Left lung (tissue), 10 donors: ENCODE measurements around the gene LRRC18. TPM values are rescaled to one million over a fixed set of nuclear protein-coding genes. Genes with fewer than 3 reads are reported as not detected.

Source experiments
- ATAC-seq: fragments of 200-7000 bp; cut with Tn5 transposase; one replicate; pipeline ENCODE4 v1.9.1; 2020; ENCODE audit warnings: moderate library complexity
- DNase-seq, 4 donors: peaks; one replicate each; pipeline ENCODE4 v3.0.0-alpha.2; 2013 to 2020
- H3K27ac ChIP-seq, 2 donors: fragments of 200-600 bp; sonication (generic) in 1 of 2; one replicate each; pipeline versions ENCODE4 v1.5.0 to v1.8.0; 2020 to 2021
- H3K27me3 ChIP-seq, 2 donors: fragments of 200-600 bp; sonication (generic) in 1 of 2; one replicate each; pipeline versions ENCODE4 v1.5.0 to v1.8.0; 2020 to 2021
- H3K36me3 ChIP-seq, 2 donors: fragments of 200-600 bp; sonication (generic) in 1 of 2; one replicate each; pipeline versions ENCODE4 v1.5.0 to v1.8.0; 2020 to 2021
- H3K4me1 ChIP-seq, 2 donors: fragments of 200-600 bp; one replicate each; pipeline ENCODE4 v1.8.0; 2021
- H3K4me3 ChIP-seq, 2 donors: fragments of 200-600 bp; sonication (generic) in 1 of 2; one replicate each; pipeline versions ENCODE4 v1.5.0 to v1.8.0; 2020 to 2021; ENCODE audit warnings: mild to moderate bottlenecking in 1 of 2
- H3K9me3 ChIP-seq, 2 donors: fragments of 200-600 bp; sonication (generic) in 1 of 2; one replicate each; pipeline versions ENCODE4 v1.5.0 to v1.8.0; 2020 to 2021
- CTCF ChIP-seq, 2 donors: fragments of 200-600 bp; sonication (generic) in 1 of 2; IDR thresholded peaks; one replicate each; pipeline versions ENCODE4 v1.5.0 to v1.8.0; 2021; ENCODE audit warnings: antibody characterized with exemption in 2 of 2
- intact Hi-C, 2 donors: fragments of 100-400 bp; cut with DNase I; formaldehyde crosslinking; loops; one replicate each; pipeline versions ENCODE4 v1.11.2 to v1.14.2; 2022
- polyA plus RNA-seq, 6 donors: library from polyadenylated mRNA; unstranded; fragments of 120-200 nt; gene quantifications; one replicate each; pipeline ENCODE4 v1.2.1, GENCODE V29; 2013; ENCODE audit not compliant: insufficient read length in 6 of 6
- total RNA-seq, 2 donors: library from RNA; stranded (reverse); fragmentation: NEBNext Ultra II Directional; extraction: Animal tissue kit (Norgen Biotek cat#: 25700); gene quantifications; one replicate each; pipeline ENCODE4 v1.2.1, GENCODE V29; 2021
- donor health status: DM: no; HTN: yes; CAD: no.
- donor health status: DM: no; HTN: no; CAD: no.

The LRRC18 gene
- total and polyA plus RNA-seq, 8 donors, result 0.50 to 2.1 (median 1.4) TPM

GRCh38 chr10:48958598-48959190 lies 19.1 kb upstream of the LRRC18 start:
- intact Hi-C loops, result no loop called here
- ATAC-seq (no peak), DNase-seq (no peak)
- Histone ChIP-seq H3K4me3 (no peak overlapping the region), H3K36me3 (peaks cover 0 to 41% of the 10 kb centered on the region in 2 donors), H3K9me3 (no peaks in the 10 kb centered on the region), H3K4me1 (no peaks in the 10 kb centered on the region), H3K27me3 (no peaks in the 10 kb centered on the region), H3K27ac (no peak overlapping the region)
- no peak for TF ChIP-seq CTCF (IDR thresholded peaks at IDR 0.05)

- Histone ChIP-seq H3K9me3 (no peaks in the 10 kb centered on the region), H3K27ac (no peak overlapping the region), H3K4me3 (no peak overlapping the region), H3K36me3 (peaks cover 0 to 41% of the 10 kb centered on the region in 2 donors), H3K4me1 (no peaks in the 10 kb centered on the region), H3K27me3 (no peaks in the 10 kb centered on the region)
- TF ChIP-seq CTCF (IDR thresholded peaks at IDR 0.05), result no peak
- intact Hi-C loops, result no loop called here
- ATAC-seq (no peak), DNase-seq (no peak)
Observed at GRCh38 chr10:48957361-48958151, 17.9 kb upstream of the LRRC18 start.

- intact Hi-C loops, result no loop called here
- ATAC-seq (no peak), DNase-seq (no peak)
- no peaks in the 10 kb centered on the region for H3K27me3 ChIP-seq
- no peak for TF ChIP-seq CTCF (IDR thresholded peaks at IDR 0.05)
- H3K4me1 ChIP-seq, result no peaks in the 10 kb centered on the region
- no peaks in the 10 kb centered on the region for H3K9me3 ChIP-seq
- no peak overlapping the region for H3K4me3 ChIP-seq
- no peak overlapping the region for H3K27ac ChIP-seq
- peaks cover 0 to 46% of the 10 kb centered on the region in 2 donors for H3K36me3 ChIP-seq
Observed at GRCh38 chr10:48951707-48952106, 12.1 kb upstream of the LRRC18 start.

- TF ChIP-seq CTCF (IDR thresholded peaks at IDR 0.05), result no peak
- Histone ChIP-seq H3K4me3 (no peak overlapping the region), H3K4me1 (no peaks in the 10 kb centered on the region), H3K36me3 (peaks cover 0 to 36% of the 10 kb centered on the region in 2 donors), H3K27me3 (no peaks in the 10 kb centered on the region), H3K9me3 (no peaks in the 10 kb centered on the region), H3K27ac (no peak overlapping the region)
- DNase-seq (no peak), ATAC-seq (no peak)
- intact Hi-C loops, result no loop called here
Observed at GRCh38 chr10:48948470-48949037, 8.9 kb upstream of the LRRC18 start.
